ENCODE measurements around the gene HTR3C. TPM values are rescaled to one million over a fixed set of nuclear protein-coding genes. Genes with fewer than 3 reads are reported as not detected.

The HTR3C gene
- total RNA-seq, 4 donors from 2014 or later = not detected

GRCh38 chr3:184050217-184050847, 2.5 kb upstream of the HTR3C start:
- Histone ChIP-seq H3K4me3 (no peak overlapping the region), H3K9me3 (no peaks in the 10 kb centered on the region), H3K27ac (no peak overlapping the region), H3K36me3 (no peaks in the 10 kb centered on the region), H3K27me3 (no peaks in the 10 kb centered on the region), H3K4me1 (no peaks in the 10 kb centered on the region)
- DNase-seq (ENCODE audit: low spot score in 2 of 2) = no peak
- 87 to 94% methylated on average over 7 of the region's 7 CpGs for WGBS, 2 donors
- TF ChIP-seq CTCF (IDR thresholded peaks at IDR 0.05) (no peak), POLR2A (IDR thresholded peaks at IDR 0.05) (no peak), EP300 (IDR thresholded peaks at IDR 0.05) (no peak)

- 33 to 42% methylated on average over 9 of the region's 9 CpGs for WGBS, 2 donors
- no peak for TF ChIP-seq POLR2A (IDR thresholded peaks at IDR 0.05)
- TF ChIP-seq CTCF (IDR thresholded peaks at IDR 0.05) = no peak
- no peak for TF ChIP-seq EP300 (IDR thresholded peaks at IDR 0.05)
- no peak overlapping the region for H3K4me3 ChIP-seq
- no peak for DNase-seq (ENCODE audit: low spot score in 2 of 2)
- no peak overlapping the region for H3K27ac ChIP-seq
- no peaks in the 10 kb centered on the region for H3K36me3 ChIP-seq
- no peaks in the 10 kb centered on the region for H3K9me3 ChIP-seq
- no peaks in the 10 kb centered on the region for H3K4me1 ChIP-seq
- H3K27me3 ChIP-seq = no peaks in the 10 kb centered on the region
Observed at GRCh38 chr3:184058029-184058428, 5.2 kb downstream of the HTR3C start.

- 56 to 62% methylated on average over 7 of the region's 7 CpGs for WGBS, 2 donors
Observed at GRCh38 chr3:184059424-184059823, 6.6 kb downstream of the HTR3C start.

GRCh38 chr3:184062637-184063036, 9.8 kb downstream of the HTR3C start:
- H3K36me3 ChIP-seq = no peaks in the 10 kb centered on the region
- TF ChIP-seq CTCF (IDR thresholded peaks at IDR 0.05) = no peak
- no peak for TF ChIP-seq POLR2A (IDR thresholded peaks at IDR 0.05)
- TF ChIP-seq EP300 (IDR thresholded peaks at IDR 0.05) = no peak
- no peaks in the 10 kb centered on the region for H3K4me1 ChIP-seq
- H3K4me3 ChIP-seq = no peak overlapping the region
- no peaks in the 10 kb centered on the region for H3K9me3 ChIP-seq
- no peak for DNase-seq (ENCODE audit: low spot score in 2 of 2)
- no peak overlapping the region for H3K27ac ChIP-seq
- no peaks in the 10 kb centered on the region for H3K27me3 ChIP-seq

More at GRCh38 chr3:184059424-184059823, 6.6 kb downstream of the HTR3C start:
- H3K4me3 ChIP-seq = no peak overlapping the region
- no peaks in the 10 kb centered on the region for H3K27me3 ChIP-seq
- no peak for DNase-seq (ENCODE audit: low spot score in 2 of 2)
- no peaks in the 10 kb centered on the region for H3K4me1 ChIP-seq
- H3K9me3 ChIP-seq = no peaks in the 10 kb centered on the region
- no peak overlapping the region for H3K27ac ChIP-seq
- no peaks in the 10 kb centered on the region for H3K36me3 ChIP-seq
- no peak for TF ChIP-seq EP300 (IDR thresholded peaks at IDR 0.05)

- H3K9me3 ChIP-seq = no peaks in the 10 kb centered on the region
- no peak for TF ChIP-seq CTCF (IDR thresholded peaks at IDR 0.05)
- DNase-seq (ENCODE audit: low spot score in 2 of 2) = no peak
- 70 to 84% methylated on average over 2 of the region's 2 CpGs for WGBS, 2 donors
- no peak overlapping the region for H3K27ac ChIP-seq
- H3K27me3 ChIP-seq = no peaks in the 10 kb centered on the region
- no peak overlapping the region for H3K4me3 ChIP-seq
- no peaks in the 10 kb centered on the region for H3K36me3 ChIP-seq
- no peaks in the 10 kb centered on the region for H3K4me1 ChIP-seq
Observed at GRCh38 chr3:184066211-184066610, 13.4 kb downstream of the HTR3C start.

GRCh38 chr3:184067573-184068055, 14.8 kb downstream of the HTR3C start:
- H3K9me3 ChIP-seq = no peaks in the 10 kb centered on the region
- H3K4me1 ChIP-seq = no peaks in the 10 kb centered on the region
- WGBS, 2 donors = 73% methylated on average over 6 of the region's 6 CpGs
- DNase-seq (ENCODE audit: low spot score in 2 of 2) = no peak
- H3K27ac ChIP-seq = no peak overlapping the region
- no peaks in the 10 kb centered on the region for H3K36me3 ChIP-seq
- no peaks in the 10 kb centered on the region for H3K27me3 ChIP-seq
- H3K4me3 ChIP-seq = no peak overlapping the region
- TF ChIP-seq POLR2A (IDR thresholded peaks at IDR 0.05) (no peak), CTCF (IDR thresholded peaks at IDR 0.05) (no peak), EP300 (IDR thresholded peaks at IDR 0.05) (no peak)

Measured in tibial nerve (tissue), 4 donors.